IMR-90 (cell line): ENCODE results near the gene DACH1.

Source experiments
- BHLHE40 ChIP-seq: fragments of 150-350 bp; IDR thresholded peaks from 2 replicates; pipeline ENCODE4 v1.6.1; 2016; ENCODE audit warnings: mild to moderate bottlenecking, low read depth, low read length
- CEBPB ChIP-seq: IDR thresholded peaks from 2 replicates; pipeline ENCODE4 v1.6.1; 2012; ENCODE audit warnings: low read depth, low read length, improper control_type of control experiment
- CTCF ChIP-seq: conservative IDR thresholded peaks from 2 replicates; pipeline ENCODE4 v1.5.1; 2012; ENCODE audit warnings: mild to moderate bottlenecking, low read depth, low read length, improper control_type of control experiment
- POLR2A ChIP-seq: IDR thresholded peaks from 2 replicates; pipeline ENCODE4 v1.6.1; 2012; ENCODE audit warnings: mild to moderate bottlenecking, low read depth, low read length
- RCOR1 ChIP-seq: IDR thresholded peaks from 2 replicates; pipeline ENCODE4 v1.6.1; 2012; ENCODE audit warnings: mild to moderate bottlenecking, low read length, improper control_type of control experiment; ENCODE audit not compliant: insufficient replicate concordance
- RFX5 ChIP-seq: IDR thresholded peaks from 2 replicates; pipeline ENCODE4 v1.8.0; 2012; ENCODE audit warnings: low read depth, mild to moderate bottlenecking, low read length, moderate library complexity
- SMC3 ChIP-seq: fragments of 150-350 bp; IDR thresholded peaks from 2 replicates; pipeline ENCODE4 v1.6.1; 2016; ENCODE audit warnings: low read depth, mild to moderate bottlenecking, antibody characterized with exemption, low read length, moderate library complexity

GRCh38 chr13:71522941-71523526 is 344.0 kb downstream of the DACH1 start:
- TF ChIP-seq POLR2A (no peak), CTCF (no peak), RCOR1 (no peak), CEBPB (no peak), SMC3 (no peak), RFX5 (no peak), BHLHE40 (no peak)
